ENCODE results near the gene ECE1. TPM values are rescaled to one million over a fixed set of nuclear protein-coding genes. Genes with fewer than 3 reads are reported as not detected.
A peak's percentile ranks its signal among the peaks of the same experiment; 100 is the strongest.

The ECE1 gene
- total RNA-seq, 4 donors from 2014 or later, result 68.3 to 94.7 (median 69.9) TPM

DNA sequence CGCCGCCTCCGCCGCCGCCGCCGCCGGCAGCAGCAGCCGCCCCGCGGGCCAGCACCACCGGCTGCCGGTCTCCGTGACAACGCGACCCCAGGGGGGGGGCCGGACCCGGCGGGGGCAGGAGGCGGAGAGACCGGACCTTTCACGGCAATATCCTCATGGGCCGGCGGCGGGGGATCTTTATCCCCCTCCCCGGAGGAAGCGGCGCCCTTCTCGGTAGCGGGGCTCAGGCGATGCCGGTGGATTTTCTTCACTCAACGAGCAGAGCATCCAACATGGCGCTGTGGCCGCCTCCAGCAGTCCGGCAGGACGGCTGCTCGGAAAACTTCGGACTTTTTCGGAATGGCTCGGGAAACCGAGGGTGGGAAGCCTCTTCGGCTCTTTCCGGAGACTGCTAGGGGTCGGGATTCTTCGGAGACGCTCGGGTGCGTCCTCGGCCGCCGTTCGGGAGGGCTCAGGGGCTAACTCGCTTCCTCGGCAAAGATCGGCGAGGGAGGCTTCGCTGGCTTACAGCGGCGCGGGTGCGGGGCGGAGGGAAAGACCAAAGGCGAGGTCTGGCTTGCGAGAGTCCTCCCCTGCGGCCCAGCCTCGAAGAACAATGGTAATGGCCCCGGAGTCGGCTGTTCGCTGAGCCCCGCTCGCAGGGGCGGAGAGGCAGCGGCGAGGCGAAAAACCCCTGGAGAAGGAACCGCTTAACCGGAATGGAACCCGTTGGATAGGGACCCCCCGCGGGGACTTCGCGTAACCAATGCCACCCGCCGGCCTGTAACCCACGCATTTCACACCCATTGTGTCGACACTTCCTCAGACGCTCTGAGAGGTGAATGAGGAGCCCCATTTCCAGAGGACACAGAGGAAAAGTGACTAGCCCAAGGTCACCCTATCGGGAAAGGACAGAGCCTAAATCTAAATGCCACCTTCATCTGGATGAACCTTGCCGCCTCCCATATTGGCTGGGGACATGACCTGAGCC, 113.4 kb downstream of the ECE1 start, which contains the start of gene EIF4G3:
TSS of gene EIF4G3 (minus strand) at position 312 of the 970 bp plus-strand sequence. CDS start 174,155 bp downstream, outside the sequence.
- TF ChIP-seq EP300 (IDR thresholded peaks at IDR 0.05) (no peak), POLR2AphosphoS5 (IDR thresholded peaks at IDR 0.05) (peak; percentile 79), POLR2A (IDR thresholded peaks at IDR 0.05) (peak; percentile 52 to 64)
- TF ChIP-seq, protein P1, sequence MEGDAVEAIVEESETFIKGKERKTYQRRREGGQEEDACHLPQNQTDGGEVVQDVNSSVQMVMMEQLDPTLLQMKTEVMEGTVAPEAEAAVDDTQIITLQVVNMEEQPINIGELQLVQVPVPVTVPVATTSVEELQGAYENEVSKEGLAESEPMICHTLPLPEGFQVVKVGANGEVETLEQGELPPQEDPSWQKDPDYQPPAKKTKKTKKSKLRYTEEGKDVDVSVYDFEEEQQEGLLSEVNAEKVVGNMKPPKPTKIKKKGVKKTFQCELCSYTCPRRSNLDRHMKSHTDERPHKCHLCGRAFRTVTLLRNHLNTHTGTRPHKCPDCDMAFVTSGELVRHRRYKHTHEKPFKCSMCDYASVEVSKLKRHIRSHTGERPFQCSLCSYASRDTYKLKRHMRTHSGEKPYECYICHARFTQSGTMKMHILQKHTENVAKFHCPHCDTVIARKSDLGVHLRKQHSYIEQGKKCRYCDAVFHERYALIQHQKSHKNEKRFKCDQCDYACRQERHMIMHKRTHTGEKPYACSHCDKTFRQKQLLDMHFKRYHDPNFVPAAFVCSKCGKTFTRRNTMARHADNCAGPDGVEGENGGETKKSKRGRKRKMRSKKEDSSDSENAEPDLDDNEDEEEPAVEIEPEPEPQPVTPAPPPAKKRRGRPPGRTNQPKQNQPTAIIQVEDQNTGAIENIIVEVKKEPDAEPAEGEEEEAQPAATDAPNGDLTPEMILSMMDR (IDR thresholded peaks at IDR 0.05), result peak in 2 of 4 experiments; percentile 16 to 35
- H3K4me3 ChIP-seq, result peak within 1 kb of the TSS; percentile 62 to 65
- WGBS, 2 donors (ENCODE audit: low coverage in 1 of 2), result 0% methylated on average over 1 of the region's 90 CpGs; no CpG with 5 or more reads in 1 of the 2 donors

GRCh38 chr1:21175670-21176581, 114.3 kb downstream of the ECE1 start:
- 0 to 3% methylated on average over 13 to 16 of the region's 69 CpGs for WGBS, 2 donors (ENCODE audit: low coverage in 1 of 2)
- H3K9me3 ChIP-seq, result no peaks in the 10 kb centered on the region
- H3K4me3 ChIP-seq, result peak overlapping the region; percentile 62 to 65
- H3K36me3 ChIP-seq, result no peaks in the 10 kb centered on the region
- peak; percentile 6 for ATAC-seq
- no peaks in the 10 kb centered on the region for H3K27me3 ChIP-seq
- H3K27ac ChIP-seq, result peak overlapping the region; percentile 80 to 97 (median 92)
- TF ChIP-seq, protein P1 (IDR thresholded peaks at IDR 0.05), result no peak
- TF ChIP-seq EP300 (IDR thresholded peaks at IDR 0.05) (no peak), POLR2A (IDR thresholded peaks at IDR 0.05) (no peak), POLR2AphosphoS5 (IDR thresholded peaks at IDR 0.05) (no peak)
- peaks cover 0 to 46% (median 10%) of the 10 kb centered on the region in 3 donors for H3K4me1 ChIP-seq

More for the DNA sequence above, 113.4 kb downstream of the ECE1 start, which contains the start of gene EIF4G3:
- peak; percentile 95 for ATAC-seq
- H3K36me3 ChIP-seq, result no peaks in the 10 kb centered on the region
- peaks cover 0 to 36% (median 3%) of the 10 kb centered on the region in 3 donors for H3K4me1 ChIP-seq
- H3K9me3 ChIP-seq, result no peaks in the 10 kb centered on the region
- peak within 1 kb of the TSS; percentile 80 to 97 (median 92) for H3K27ac ChIP-seq
- no peaks in the 10 kb centered on the region for H3K27me3 ChIP-seq

GRCh38 chr1:21175324-21175669, 115.0 kb downstream of the ECE1 start:
- peak overlapping the region; percentile 80 to 97 (median 92) for H3K27ac ChIP-seq
- ATAC-seq, result no peak
- H3K27me3 ChIP-seq, result no peaks in the 10 kb centered on the region
- H3K36me3 ChIP-seq, result peaks cover 0 to 3% of the 10 kb centered on the region in 2 donors
- H3K4me1 ChIP-seq, result peaks cover 0 to 52% (median 15%) of the 10 kb centered on the region in 3 donors
- no peaks in the 10 kb centered on the region for H3K9me3 ChIP-seq
- 2 to 6% methylated on average over 6 of the region's 6 CpGs for WGBS, 2 donors (ENCODE audit: low coverage in 1 of 2)
- peak overlapping the region; percentile 62 to 65 for H3K4me3 ChIP-seq
- TF ChIP-seq EP300 (IDR thresholded peaks at IDR 0.05), result no peak
- no peak for TF ChIP-seq POLR2AphosphoS5 (IDR thresholded peaks at IDR 0.05)
- TF ChIP-seq POLR2A (IDR thresholded peaks at IDR 0.05), result no peak
- TF ChIP-seq, protein P1 (IDR thresholded peaks at IDR 0.05), result no peak

GRCh38 chr1:21174654-21175323, 115.5 kb downstream of the ECE1 start:
- H3K36me3 ChIP-seq, result peaks cover 0 to 8% of the 10 kb centered on the region in 2 donors
- no peaks in the 10 kb centered on the region for H3K27me3 ChIP-seq
- H3K4me3 ChIP-seq, result peak overlapping the region; percentile 62 to 65
- no peaks in the 10 kb centered on the region for H3K9me3 ChIP-seq
- no peak for TF ChIP-seq POLR2AphosphoS5 (IDR thresholded peaks at IDR 0.05)
- no peak for TF ChIP-seq POLR2A (IDR thresholded peaks at IDR 0.05)
- TF ChIP-seq EP300 (IDR thresholded peaks at IDR 0.05), result no peak
- TF ChIP-seq, protein P1 (IDR thresholded peaks at IDR 0.05), result no peak
- H3K4me1 ChIP-seq, result peaks cover 0 to 54% (median 15%) of the 10 kb centered on the region in 3 donors
- ATAC-seq, result no peak
- H3K27ac ChIP-seq, result peak overlapping the region; percentile 80 to 97 (median 92)
- 7 to 9% methylated on average over 12 of the region's 12 CpGs for WGBS, 2 donors (ENCODE audit: low coverage in 1 of 2)
